ENCODE data around the gene DTHD1. TPM values are rescaled to one million over a fixed set of nuclear protein-coding genes. Genes with fewer than 3 reads are reported as not detected.

DTHD1 gene
- total and polyA plus RNA-seq, 4 donors, result 0.06 to 0.42 (median 0.07) TPM; not detected in 1

DNA sequence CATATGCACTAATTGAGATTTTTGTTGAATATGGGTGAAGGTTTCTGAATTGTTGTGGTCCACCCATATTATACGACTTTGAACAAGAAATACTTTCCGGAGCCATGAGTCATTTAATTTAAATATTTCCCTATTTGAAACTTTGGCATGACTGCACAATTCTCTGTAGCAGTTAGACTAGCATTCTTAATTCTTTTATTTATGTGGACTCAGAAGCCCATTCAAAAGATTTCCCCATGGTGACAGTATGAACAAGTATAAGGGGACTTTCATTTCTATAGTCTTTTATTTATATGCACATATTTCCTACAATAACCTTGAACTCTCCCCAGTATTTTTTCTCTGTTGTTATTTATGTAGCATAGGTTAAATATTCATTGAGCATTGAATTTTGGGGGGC lies 72.6 kb downstream of the DTHD1 start:
- 42% methylated on average over 2 of the region's 2 CpGs for WGBS
- Histone ChIP-seq H3K4me1 (ENCODE audit: control insufficient read depth in 4 of 4, insufficient read depth in 4 of 4, low read length in 3 of 4) (peaks cover 0 to 16% (median 10%) of the 10 kb centered on the region in 4 donors), H3K36me3 (ENCODE audit: control insufficient read depth in 4 of 4, insufficient read depth in 3 of 4, low read depth in 1 of 4, low read length in 3 of 4) (no peaks in the 10 kb centered on the region), H3K4me3 (ENCODE audit: low read depth in 1 of 3, low read length in 3 of 3) (no peak overlapping the region), H3K9me3 (ENCODE audit: control insufficient read depth in 4 of 4, low read length in 3 of 4) (no peaks in the 10 kb centered on the region), H3K27ac (ENCODE audit: low read depth in 1 of 2, low read length in 2 of 2) (no peak overlapping the region), H3K9ac (ENCODE audit: low read depth in 1 of 2, low read length in 2 of 2) (no peak overlapping the region), H3K27me3 (ENCODE audit: control insufficient read depth in 4 of 4, insufficient read depth in 4 of 4, low read length in 3 of 4) (peaks cover 0 to 2% (median 0%) of the 10 kb centered on the region in 4 donors)
- no peak for DNase-seq (ENCODE audit: low spot score)
- TF ChIP-seq JUND (IDR thresholded peaks at IDR 0.05) (no peak), GABPA (IDR thresholded peaks at IDR 0.05 in 1 of 2, conservative IDR thresholded peaks at IDR 0.05 in 1 of 2) (no peak), SP1 (IDR thresholded peaks at IDR 0.05) (no peak), RAD21 (IDR thresholded peaks at IDR 0.05) (no peak), NR2F2 (IDR thresholded peaks at IDR 0.05) (no peak), HNF4A (conservative IDR thresholded peaks at IDR 0.05) (no peak), FOXA2 (IDR thresholded peaks at IDR 0.05) (no peak)
- TF ChIP-seq, protein P1, sequence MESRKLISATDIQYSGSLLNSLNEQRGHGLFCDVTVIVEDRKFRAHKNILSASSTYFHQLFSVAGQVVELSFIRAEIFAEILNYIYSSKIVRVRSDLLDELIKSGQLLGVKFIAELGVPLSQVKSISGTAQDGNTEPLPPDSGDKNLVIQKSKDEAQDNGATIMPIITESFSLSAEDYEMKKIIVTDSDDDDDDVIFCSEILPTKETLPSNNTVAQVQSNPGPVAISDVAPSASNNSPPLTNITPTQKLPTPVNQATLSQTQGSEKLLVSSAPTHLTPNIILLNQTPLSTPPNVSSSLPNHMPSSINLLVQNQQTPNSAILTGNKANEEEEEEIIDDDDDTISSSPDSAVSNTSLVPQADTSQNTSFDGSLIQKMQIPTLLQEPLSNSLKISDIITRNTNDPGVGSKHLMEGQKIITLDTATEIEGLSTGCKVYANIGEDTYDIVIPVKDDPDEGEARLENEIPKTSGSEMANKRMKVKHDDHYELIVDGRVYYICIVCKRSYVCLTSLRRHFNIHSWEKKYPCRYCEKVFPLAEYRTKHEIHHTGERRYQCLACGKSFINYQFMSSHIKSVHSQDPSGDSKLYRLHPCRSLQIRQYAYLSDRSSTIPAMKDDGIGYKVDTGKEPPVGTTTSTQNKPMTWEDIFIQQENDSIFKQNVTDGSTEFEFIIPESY (IDR thresholded peaks at IDR 0.05), result no peak
- TF ChIP-seq, protein P2, sequence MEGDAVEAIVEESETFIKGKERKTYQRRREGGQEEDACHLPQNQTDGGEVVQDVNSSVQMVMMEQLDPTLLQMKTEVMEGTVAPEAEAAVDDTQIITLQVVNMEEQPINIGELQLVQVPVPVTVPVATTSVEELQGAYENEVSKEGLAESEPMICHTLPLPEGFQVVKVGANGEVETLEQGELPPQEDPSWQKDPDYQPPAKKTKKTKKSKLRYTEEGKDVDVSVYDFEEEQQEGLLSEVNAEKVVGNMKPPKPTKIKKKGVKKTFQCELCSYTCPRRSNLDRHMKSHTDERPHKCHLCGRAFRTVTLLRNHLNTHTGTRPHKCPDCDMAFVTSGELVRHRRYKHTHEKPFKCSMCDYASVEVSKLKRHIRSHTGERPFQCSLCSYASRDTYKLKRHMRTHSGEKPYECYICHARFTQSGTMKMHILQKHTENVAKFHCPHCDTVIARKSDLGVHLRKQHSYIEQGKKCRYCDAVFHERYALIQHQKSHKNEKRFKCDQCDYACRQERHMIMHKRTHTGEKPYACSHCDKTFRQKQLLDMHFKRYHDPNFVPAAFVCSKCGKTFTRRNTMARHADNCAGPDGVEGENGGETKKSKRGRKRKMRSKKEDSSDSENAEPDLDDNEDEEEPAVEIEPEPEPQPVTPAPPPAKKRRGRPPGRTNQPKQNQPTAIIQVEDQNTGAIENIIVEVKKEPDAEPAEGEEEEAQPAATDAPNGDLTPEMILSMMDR (IDR thresholded peaks at IDR 0.05; ENCODE audit: low read depth, low read length, missing input control), result no peak

DNA sequence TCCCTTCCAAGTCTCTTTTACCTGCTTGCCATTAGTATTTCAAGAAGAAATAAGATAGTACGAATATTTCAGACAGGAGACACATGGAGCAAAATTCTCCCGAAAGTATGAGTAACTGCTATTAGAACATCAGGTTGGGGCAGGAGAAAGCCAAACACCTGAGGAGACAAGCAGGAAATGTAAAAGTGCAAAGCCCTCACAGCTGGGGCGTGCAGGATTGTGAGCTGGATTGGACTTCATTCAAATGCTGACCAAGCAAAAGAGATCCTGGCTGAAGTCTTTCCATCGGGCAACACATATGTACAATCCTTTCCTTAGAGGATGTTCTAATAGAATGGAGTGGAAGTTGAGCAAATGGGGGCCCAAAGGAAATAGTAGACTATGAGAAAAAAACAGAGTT lies 76.8 kb downstream of the DTHD1 start:
- peaks cover 0 to 2% (median 0%) of the 10 kb centered on the region in 4 donors for H3K27me3 ChIP-seq (ENCODE audit: control insufficient read depth in 4 of 4, insufficient read depth in 4 of 4, low read length in 3 of 4)
- H3K9ac ChIP-seq (ENCODE audit: low read depth in 1 of 2, low read length in 2 of 2), result no peak overlapping the region
- no peaks in the 10 kb centered on the region for H3K9me3 ChIP-seq (ENCODE audit: control insufficient read depth in 4 of 4, low read length in 3 of 4)
- TF ChIP-seq HNF4A (conservative IDR thresholded peaks at IDR 0.05) (no peak), YY1 (IDR thresholded peaks at IDR 0.05) (no peak), EGR1 (IDR thresholded peaks at IDR 0.05; ENCODE audit: low read depth in 2 of 2) (no peak), FOXA2 (IDR thresholded peaks at IDR 0.05) (no peak), TAF1 (conservative IDR thresholded peaks at IDR 0.05) (no peak), FOXA1 (IDR thresholded peaks at IDR 0.05) (no peak), RAD21 (IDR thresholded peaks at IDR 0.05) (no peak), RXRA (IDR thresholded peaks at IDR 0.05) (no peak), JUND (IDR thresholded peaks at IDR 0.05) (no peak)
- TF ChIP-seq, protein P3, sequence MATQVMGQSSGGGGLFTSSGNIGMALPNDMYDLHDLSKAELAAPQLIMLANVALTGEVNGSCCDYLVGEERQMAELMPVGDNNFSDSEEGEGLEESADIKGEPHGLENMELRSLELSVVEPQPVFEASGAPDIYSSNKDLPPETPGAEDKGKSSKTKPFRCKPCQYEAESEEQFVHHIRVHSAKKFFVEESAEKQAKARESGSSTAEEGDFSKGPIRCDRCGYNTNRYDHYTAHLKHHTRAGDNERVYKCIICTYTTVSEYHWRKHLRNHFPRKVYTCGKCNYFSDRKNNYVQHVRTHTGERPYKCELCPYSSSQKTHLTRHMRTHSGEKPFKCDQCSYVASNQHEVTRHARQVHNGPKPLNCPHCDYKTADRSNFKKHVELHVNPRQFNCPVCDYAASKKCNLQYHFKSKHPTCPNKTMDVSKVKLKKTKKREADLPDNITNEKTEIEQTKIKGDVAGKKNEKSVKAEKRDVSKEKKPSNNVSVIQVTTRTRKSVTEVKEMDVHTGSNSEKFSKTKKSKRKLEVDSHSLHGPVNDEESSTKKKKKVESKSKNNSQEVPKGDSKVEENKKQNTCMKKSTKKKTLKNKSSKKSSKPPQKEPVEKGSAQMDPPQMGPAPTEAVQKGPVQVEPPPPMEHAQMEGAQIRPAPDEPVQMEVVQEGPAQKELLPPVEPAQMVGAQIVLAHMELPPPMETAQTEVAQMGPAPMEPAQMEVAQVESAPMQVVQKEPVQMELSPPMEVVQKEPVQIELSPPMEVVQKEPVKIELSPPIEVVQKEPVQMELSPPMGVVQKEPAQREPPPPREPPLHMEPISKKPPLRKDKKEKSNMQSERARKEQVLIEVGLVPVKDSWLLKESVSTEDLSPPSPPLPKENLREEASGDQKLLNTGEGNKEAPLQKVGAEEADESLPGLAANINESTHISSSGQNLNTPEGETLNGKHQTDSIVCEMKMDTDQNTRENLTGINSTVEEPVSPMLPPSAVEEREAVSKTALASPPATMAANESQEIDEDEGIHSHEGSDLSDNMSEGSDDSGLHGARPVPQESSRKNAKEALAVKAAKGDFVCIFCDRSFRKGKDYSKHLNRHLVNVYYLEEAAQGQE (IDR thresholded peaks at IDR 0.05), result no peak
- TF ChIP-seq, protein P2 (IDR thresholded peaks at IDR 0.05; ENCODE audit: low read depth, low read length, missing input control), result no peak
- TF ChIP-seq, protein P4, sequence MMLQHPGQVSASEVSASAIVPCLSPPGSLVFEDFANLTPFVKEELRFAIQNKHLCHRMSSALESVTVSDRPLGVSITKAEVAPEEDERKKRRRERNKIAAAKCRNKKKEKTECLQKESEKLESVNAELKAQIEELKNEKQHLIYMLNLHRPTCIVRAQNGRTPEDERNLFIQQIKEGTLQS (IDR thresholded peaks at IDR 0.05), result no peak
- H3K36me3 ChIP-seq (ENCODE audit: control insufficient read depth in 4 of 4, insufficient read depth in 3 of 4, low read depth in 1 of 4, low read length in 3 of 4), result no peaks in the 10 kb centered on the region
- H3K4me1 ChIP-seq (ENCODE audit: control insufficient read depth in 4 of 4, insufficient read depth in 4 of 4, low read length in 3 of 4), result no peaks in the 10 kb centered on the region
- 68% methylated on average over 4 of the region's 4 CpGs for WGBS
- DNase-seq (ENCODE audit: low spot score), result no peak
- no peak overlapping the region for H3K27ac ChIP-seq (ENCODE audit: low read depth in 1 of 2, low read length in 2 of 2)
- no peak overlapping the region for H3K4me3 ChIP-seq (ENCODE audit: low read depth in 1 of 3, low read length in 3 of 3)

Data from liver (tissue), 9 donors.